Measurements from ENCODE around the gene ACTR5.
"Not testable (repeated sequence)": the region's sequence is repeated elsewhere in the genome, so short reads cannot be mapped to it uniquely, and the experiment has no call there.

DNA sequence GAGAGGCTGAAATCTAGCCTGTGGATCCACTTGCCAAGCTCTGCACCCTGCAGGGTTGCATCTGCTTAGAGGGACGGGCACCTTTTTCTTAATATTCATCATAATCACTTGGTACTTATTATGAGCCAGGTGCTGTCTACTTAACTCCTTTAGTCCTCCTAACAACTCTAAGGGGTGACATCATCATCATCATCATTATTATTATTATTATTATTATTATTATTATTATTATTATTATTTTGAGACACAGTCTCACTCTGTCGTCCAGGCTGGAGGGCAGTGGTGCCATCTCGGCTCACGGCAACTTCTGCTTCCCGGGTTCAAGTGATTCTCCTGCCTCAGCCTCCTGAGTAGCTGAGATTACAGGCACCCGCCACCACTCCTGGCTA is 65.3 kb downstream of the ACTR5 start:
- TF ChIP-seq CTCF, POLR2A (IDR thresholded peaks at IDR 0.05): not testable (repeated sequence)

All from testis (tissue), 2 donors.